Renal cortical epithelial cell (primary cell): ENCODE data around the gene TBX4. TPM values are rescaled to one million over a fixed set of nuclear protein-coding genes. Genes with fewer than 3 reads are reported as not detected.

Experiments
- DNase-seq: peaks from one replicate; pipeline ENCODE4 v3.0.0-alpha.2; 2011; ENCODE audit warnings: low read depth
- total RNA-seq: library from RNA; depleted of rRNA; stranded (reverse); fragments of >200 nt; gene quantifications from 2 replicates; pipeline ENCODE4 v1.2.3, GENCODE V29; 2014

The TBX4 gene
- total RNA-seq, 1 donor from 2014 or later, result not detected

DNA sequence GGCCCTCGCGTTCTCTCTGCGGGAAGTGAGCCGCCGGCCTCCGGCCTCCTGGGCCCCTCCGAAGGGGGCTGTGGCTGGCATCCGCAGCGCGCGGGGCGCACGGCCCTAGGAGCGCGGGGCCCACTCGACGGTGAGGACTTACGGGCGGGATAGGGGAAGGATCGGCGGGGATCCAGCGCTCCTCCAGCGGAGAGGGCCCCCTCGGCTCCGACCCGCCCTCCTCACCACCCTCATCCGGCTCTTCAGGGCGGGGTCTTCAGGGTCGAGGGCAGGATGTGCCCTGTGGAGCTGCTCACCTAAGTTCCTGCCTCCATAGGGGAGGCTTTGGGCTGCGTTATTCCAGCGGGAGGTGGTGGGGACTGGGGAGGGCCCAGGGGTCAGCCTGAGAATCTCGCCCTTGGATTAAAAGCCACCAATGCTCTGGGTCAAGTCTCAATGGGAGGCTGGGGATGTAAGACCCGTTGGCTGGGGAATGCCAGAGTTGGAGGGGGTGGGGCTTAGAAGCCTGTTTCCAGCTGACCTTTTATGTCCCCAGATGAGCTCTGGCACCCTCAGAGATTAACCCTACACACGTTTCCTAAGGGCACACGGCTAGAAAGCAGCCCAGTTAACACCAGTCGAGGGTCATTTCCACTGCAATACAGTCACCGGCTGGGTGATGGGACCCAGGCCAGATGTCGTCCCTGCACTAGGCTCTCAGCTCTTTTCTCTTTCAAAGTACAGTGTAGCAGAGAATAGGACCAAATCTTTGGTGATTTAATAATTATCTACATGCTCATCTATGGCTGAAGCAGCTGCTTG lies 39.2 kb upstream of the TBX4 start:
- no peak for DNase-seq

DNA sequence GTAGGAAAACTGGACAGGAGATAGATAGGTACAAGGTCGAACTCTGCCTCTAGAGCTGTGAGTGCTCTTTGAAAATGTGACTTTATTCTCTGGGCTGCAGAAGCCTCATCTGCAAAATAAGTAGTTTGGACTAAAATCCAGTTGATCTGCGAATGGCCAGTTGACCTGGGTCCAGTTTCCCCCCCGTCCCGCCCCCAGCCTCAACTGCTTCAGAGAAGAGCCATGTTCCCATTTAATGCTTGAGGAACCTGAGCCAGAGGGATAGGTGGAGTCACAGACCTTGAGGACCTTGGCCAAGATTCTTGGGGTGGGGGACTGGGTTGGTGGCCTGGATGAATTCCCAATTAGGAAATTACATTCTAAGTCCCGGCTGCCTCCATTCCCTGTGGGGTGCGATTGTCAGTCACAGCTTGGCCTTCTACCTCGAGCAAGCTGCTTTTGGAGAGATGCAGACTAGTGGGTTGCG lies 38.5 kb upstream of the TBX4 start:
- no peak for DNase-seq

DNA sequence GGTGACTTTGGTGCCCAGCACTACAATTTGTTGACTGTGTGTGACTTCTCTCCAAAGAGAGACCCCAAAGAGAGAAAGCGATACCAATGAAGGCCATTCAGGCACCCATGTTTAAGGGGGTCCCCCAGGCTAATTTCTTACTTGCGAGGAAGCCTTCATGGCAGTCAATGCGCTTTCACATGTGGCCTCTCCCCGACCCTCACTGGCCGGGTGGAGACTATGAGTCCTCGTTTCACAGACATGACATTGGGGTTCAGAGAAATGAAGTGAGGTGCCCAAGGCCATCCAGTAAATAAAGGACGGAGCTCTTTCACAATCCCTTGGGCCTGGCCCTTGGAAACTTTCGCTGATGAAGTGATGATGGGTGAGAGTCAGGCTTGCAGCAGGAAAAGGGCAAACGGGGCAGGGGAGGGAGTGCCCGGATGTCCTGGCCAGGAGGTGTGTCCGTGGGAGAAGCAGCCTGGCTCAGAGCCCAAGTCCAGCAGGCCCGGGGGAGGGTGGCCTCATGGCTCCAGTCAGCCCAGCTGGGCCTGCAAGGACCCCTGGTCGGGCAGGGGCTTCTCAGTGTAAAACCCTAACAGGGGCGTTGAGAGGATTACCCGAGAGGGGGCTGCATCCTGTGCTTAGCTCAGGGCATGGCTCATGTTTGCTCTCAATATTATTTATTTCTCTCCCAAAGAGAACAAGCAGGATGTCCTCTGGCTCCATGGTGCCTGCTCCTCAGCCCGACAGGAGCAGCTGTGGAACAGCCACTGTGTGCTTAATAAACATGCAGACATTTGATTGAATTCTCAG lies 37.9 kb upstream of the TBX4 start:
- DNase-seq, result no peak

DNA sequence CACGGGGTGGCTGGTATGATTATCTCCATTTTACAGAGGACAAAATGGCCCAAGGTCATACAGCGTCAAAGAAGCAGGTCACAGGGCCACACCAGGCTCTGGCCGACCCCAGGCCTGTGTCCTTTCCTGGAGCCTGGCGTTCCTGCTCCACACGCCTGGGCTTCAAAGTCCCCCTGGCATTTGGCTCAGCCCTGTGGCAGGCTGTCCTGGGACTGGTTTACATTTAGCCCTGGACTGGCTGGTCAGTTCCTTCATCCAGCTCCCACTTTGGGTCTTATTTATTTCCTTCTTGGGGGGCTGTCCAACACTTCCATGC lies 37.3 kb upstream of the TBX4 start:
- DNase-seq, result no peak

DNA sequence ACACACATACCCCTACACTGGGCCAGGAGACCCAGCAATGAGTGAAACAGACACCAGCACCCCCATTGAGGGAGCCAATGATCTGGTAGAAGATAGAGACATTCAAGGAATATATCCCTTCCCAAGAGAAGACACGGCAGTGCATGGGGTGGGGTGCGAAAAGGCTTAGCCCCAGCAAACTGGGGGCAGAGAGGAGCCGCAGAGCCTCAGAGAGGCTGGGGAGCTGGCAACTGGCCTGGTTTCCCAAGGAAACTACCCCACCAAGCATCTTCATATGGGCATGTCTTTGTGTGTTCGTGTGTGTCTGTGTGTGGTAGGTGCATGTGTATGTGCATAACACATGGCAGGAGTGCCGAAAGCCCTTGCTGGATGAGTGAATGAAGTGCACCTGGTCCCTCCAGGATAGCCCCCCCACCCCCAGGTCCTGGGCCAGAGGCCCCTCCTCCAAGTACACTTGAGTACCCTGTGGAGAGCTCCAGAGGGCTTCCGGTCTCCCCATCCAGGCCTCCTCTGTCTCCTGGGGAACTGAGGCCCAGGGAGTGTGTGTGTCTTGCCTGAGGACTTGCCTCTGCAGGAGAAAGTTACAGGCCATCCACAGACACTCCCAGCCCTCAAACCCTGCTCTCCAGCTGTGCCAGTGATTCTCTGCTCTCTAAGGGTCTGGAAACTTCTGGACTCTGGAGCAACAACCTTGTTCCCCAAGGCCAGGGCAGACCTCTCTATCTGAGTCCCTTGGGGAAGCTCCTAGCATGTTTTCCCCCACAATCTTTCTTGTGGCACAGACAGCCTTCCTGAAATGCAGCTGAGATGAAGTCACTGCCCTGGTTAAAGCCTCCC lies 36.6 kb upstream of the TBX4 start:
- DNase-seq, result no peak

DNA sequence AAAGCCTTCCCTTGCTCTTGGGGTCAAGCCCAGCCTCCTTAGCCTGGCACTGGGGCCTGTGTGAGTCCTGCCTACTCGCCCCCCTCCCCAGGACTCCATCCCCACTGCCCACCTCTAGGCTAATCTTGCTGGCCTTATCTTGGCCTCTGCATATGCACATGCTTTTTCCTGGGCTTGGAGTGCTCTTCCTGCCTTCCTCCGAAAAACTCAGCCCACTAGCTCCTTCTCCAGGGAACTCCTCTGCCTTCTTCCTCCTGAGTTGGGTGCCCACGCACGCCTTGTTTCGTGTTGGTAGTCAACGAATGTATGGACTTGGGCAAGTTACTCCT lies 36.0 kb upstream of the TBX4 start:
- no peak for DNase-seq

DNA sequence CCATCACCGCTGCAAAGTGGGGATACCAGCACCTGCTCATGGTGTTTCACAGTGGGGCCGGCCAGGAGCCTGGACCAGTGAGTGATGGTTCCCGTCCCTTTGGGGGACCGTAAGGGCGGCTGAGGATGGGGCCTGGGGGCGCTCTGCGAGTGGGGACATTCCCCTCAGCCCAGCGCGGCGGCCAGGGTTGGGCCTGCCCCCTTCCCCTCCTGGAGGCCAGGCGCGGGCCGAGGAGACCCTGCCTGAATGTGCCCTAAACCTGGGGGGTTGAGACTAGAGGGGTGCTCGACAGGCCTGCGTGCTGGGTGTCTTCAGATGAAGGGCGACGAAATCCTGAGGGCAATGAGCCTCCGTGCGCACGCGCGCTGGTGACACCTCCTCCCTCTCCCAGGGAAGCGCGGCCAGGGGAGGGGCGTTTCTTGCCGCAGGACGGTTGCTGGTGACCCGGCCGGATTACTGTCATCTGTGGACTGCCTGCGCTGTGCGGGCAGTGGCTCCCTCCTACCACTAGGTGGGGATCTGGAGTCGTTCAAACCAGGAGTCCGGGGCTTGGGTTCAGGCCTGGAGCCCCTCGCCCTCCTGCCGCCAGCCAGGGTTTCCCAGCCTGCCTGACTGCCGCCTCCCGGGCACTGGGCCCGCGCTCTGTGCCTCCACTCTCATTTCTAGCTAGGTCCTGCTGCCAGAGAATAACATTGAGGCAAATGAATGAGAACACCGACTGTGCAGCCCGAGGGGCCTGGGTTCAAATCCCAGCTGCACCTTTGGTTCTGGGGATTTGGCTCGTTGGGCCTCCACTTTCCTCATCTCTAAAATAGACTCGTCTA lies 35.5 kb upstream of the TBX4 start:
- peak; percentile 57 for DNase-seq

DNA sequence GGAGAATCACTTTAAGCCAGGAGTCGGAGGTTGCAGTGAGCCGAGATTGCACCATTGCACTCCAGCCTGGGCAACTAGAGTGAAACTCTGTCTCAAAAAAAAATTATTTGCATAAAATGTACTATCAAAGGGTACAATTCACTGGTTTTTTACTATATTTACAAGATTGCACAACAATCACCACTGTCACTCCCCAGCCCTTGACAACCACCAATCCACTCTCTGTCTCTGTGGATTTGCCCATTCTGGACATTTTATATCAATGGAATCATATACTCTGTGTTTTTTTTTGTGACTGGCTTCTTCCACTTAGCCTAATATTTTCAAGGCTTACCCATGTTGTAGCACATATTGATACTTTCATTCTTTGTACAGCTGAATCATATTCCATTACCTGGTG lies 33.8 kb upstream of the TBX4 start:
- DNase-seq, result no peak

DNA sequence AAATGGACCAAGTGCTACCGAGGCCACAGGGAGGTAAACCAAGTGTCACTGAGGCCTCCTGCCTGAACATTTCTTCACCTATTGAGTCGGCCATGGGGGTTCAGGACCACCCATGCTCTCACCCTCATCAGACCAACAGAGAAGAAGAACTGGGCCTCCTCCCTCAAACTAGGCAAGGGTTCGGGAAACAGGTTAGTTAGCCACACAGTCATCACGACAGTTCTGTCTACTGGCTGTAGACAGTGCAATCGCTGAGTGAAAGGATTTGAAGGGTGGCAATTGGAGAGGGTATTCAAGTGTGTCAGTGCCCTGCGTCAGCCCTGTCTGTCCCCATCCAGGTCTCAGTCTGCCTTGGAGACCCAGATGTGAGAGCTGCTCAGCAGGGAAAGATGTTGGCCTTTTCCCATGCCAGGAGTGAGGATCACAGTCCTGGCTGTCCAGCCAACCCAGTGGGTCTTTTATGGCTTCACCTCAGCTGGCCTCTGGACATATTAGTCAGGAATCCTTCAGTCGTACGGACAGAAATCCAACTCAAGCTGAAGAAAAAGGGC lies 32.7 kb upstream of the TBX4 start:
- DNase-seq, result no peak

DNA sequence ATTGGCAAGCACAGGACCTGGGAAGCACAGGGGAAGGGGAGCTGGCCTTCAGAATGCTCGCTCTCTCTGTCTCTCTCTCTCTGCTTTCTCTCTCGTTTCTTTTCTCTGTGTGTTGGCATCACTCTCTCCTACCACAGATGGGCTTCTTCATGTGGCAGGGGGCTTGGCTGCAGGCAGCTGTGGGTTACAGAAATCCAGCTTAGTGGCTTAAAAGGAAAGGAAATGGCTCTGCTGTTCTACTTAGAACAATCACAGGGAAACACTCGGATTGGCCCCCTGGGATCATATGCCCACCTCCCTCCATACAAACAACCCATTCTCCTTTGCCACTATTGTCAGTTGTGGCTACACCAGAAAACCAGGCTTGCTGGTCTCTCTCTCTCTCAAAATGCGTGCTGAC lies 32.2 kb upstream of the TBX4 start:
- DNase-seq, result no peak

DNA sequence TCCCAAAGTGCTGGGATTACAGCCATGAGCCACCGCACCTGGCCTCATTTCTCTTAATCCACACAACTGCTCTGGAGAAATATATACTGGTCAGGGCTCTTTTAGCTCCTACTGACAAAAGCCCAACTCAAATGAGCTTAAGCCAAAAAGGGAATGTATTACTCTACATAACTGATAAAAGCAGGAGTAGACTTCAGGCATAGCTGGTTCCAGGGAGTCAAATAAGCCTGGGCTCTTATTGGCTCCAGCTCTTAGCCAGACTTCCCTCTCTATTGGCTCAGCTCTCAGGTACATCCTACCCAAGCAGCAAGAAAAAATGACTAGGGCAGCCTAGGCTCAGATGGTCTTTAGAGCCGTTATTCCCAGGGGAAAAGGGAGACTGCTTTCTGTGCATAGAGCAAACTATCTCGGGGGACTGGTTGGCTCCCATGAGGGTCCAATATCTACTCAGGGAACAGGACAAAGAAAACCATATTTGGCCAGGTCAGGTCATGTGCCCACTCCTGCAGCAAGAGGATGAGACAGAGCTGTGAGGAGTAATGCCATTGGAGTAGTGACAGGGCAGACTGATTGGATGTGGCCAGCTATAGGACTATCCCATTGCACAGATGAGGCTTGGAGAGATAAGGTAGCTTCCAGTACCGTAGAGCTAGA lies 31.4 kb upstream of the TBX4 start:
- no peak for DNase-seq

DNA sequence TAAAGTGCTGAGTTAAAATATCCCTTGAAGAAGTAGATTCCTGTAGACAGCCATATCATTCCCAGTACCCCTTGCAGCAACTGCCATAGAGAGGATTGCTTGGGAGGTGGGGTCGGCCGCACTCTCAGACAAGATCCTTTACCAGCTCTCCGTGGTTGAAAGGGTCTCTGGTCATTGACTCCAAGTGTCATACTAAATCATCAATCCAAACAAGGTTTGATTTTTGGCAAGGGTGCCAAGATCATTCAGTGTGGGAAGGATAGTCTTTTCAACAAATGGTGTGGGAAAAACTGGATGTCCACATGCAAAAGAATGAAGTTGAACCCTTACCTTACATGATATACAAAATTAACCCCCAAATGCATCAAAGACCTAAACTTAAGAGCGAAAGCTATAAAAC lies 30.8 kb upstream of the TBX4 start:
- no peak for DNase-seq

DNA sequence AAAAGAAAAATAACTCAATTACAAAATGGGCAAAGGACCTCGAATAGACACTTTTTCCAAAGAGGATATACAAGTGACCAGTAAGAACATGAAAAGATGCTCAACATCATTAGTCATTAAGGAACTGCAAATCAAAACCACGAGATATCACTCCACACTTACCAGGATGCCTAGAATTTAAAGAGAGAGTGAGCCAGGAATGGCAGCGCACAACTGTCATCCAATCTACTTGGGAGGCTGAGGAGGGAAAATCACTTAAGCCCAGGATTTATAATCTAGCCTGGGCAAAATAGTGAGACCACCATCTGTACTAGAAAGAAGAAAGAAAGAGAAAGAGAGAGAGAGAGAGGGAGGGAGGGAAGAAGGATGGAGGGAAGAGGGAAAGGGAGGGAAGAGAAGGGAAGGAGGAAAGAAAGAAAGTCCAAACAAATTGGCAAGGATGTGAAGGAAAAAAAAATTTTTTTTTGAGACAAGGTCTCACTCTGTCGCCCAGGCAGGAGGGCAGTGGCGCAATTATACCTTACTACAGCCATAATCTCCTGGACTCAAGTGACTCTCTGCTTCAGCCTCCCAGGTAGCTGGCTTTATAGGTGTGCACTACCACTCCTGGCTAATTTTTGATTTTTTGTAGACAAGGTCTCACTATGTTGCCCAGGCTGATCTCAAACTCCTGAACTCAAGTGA lies 30.0 kb upstream of the TBX4 start:
- DNase-seq, result no peak

DNA sequence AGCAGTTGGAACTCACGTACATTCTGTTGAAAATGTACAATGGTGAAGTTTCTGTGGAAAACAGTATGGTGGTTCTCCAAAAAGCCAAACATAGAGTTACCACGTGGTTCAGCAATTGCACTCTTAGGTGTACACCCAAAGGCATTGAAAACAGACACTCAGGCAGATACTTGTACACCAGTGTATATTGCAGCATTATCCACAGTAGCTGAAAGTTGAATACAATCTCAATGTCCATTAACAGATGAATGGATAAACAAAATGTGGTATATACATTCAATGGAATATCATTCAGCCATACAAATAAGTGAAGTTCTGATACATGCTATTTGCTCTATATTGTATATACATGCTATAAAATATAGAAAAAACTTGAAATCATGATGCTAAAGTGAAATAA lies 29.4 kb upstream of the TBX4 start:
- no peak for DNase-seq

DNA sequence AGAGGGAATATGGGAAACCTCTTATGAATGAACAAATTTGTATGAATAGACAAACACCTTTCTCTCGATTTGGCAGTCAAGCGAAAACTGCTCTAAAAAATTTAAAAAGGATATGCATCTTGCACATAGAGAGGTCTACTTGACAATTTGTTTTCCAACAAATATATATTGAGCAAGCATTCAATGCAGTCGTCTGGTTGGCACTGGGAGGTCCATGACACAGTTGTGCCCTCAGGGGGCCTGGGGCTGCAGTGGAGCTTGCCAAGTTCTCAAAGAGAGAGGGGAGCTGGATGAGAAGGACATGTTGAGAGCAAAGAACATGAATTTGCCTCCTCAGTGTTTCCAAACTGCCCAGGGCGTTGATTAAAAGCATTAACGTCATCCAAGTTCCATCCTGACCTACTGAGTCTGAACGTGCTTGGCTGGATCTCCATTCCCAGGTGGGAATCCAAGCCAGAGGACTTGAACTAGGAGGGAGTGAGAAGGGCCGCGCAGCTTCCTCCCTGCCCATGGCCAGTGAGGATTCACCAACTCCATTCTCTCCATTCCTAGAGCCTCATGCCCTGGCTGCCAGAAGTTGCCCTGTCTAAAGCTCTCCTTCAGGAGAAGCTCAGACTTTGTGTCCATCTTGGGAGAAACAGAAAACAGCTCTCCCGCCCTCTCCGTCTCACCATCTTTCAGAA lies 28.1 kb upstream of the TBX4 start:
- DNase-seq, result no peak

DNA sequence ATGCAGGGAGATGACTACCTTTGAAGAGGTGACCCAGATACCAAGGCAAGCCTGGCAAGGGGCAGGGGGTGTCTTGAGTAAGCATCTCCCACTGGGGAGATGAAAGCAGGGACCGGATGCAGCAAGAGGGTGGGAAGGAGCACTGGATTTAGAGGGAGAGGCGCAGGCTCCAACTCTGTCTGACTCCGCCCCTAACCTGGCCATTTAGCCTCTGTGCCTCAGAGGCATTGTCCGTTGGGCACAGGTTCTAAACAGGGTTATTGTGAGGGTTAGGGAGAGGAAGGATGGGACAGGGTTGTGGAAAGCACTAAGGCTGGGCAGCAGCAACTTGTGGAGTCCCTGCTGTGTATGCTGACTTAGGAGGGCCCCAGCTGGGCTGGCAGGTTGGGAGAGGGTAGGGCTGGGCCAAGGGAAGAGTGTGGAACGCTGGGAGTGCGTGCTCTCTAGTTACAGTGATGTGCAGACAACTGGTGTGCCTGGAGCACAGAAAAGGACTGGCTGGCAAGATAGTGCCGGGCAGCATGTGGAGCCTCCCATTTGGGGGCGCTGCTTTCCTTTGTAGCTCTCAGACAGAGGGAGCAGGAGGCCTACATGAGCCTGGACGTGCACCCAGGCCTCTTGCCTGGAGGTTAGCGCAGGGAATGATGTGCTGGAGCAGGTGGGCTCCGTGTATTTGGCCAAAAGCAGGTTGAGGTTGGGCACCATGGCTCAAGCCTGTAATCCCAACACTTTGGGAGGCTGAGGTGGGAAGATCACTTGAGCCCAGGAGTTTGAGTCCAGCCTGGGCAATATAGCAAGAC lies 26.3 kb upstream of the TBX4 start:
- no peak for DNase-seq

DNA sequence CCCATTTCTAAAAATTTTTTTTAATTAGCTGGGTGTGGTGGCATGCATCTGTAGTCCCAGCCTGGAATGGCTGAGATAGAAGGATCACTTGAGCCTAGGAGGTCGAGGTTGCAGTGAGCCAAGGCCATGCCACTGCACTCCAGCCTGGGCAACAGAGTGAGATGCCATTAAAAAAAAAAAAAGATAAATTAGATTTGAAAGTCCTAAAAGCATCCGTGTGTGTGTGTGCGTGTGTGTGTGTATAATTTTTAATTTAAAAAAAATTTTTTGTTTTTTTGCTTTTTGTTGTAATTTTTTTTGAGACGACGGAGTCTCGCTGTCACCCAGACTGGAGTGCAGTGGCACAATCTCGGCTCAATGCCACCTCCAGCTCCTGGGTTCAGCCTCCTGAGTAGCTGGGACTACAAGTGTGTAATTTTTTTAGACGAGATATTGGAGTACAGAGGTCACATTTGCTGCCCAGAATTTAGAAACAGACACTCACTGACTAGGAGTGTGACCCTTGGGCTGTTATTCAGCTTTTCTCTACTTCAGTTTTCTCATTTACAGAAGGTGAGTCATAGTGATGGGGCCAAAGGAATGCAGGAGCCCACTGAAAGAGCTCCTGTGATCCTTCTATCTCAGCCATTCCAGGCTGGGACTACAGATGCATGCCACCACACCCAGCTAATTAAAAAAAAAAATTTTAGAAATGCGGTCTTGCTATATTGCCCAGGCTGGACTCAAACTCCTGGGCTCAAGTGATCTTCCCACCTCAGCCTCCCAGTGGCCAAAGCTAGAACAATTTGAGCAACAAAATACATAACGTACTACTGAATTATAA lies 25.5 kb upstream of the TBX4 start:
- DNase-seq, result peak; percentile 41

DNA sequence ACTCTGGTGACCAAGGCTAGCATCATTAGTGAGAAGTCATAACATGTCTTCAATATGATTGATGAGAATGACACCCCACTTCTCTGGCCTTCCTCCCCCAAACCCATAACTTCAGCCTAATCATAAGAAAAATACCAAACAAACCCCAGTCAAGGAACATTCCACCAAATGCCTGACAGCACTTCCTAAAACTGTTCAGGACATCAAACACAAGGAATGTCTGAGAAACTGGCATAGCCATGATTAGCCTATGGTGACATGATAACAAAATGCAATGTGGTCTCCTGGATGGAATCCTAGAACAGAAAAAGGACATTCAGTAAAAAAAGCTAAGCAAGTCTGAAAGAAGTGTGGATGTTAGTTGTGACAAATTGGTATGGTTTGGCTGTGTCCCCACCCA lies 24.7 kb upstream of the TBX4 start:
- no peak for DNase-seq
